HG02798 (cell line): ENCODE measurements around the gene SLC38A7.
"Not testable (repeated sequence)": the region's sequence is repeated elsewhere in the genome, so short reads cannot be mapped to it uniquely, and the experiment has no call there.

Experiments
- ATAC-seq: cut with Tn5 transposase; IDR thresholded peaks from one replicate; pipeline ENCODE4 v1.9.1; 2021; ENCODE audit warnings: mild to moderate bottlenecking; ENCODE audit not compliant: unreplicated experiment, poor library complexity

SLC38A7 gene

GRCh38 chr16:58638148-58639036 lies 46.2 kb downstream of the SLC38A7 start:
- ATAC-seq: no peak

- ATAC-seq: not testable (repeated sequence)
Observed at GRCh38 chr16:58637021-58637420, 47.5 kb downstream of the SLC38A7 start.

GRCh38 chr16:58636466-58636865 lies 48.1 kb downstream of the SLC38A7 start:
- ATAC-seq: no peak

- no peak for ATAC-seq
Observed at GRCh38 chr16:58635502-58635901, 49.1 kb downstream of the SLC38A7 start.

GRCh38 chr16:58634265-58634802 lies 50.2 kb downstream of the SLC38A7 start:
- no peak for ATAC-seq

- peak; percentile 90 for ATAC-seq
Observed at GRCh38 chr16:58629733-58630640, 54.6 kb downstream of the SLC38A7 start, which contains the start of gene CNOT1. Gene CNOT1, minus strand, starts transcription at chr16:58629826. Its CDS starts 30,489 bp downstream, at chr16:58599337.

GRCh38 chr16:58628845-58629732 lies 55.5 kb downstream of the SLC38A7 start:
- ATAC-seq: no peak

- ATAC-seq: no peak
Observed at GRCh38 chr16:58624209-58624608, 60.4 kb downstream of the SLC38A7 start.

GRCh38 chr16:58620396-58620795 lies 64.2 kb downstream of the SLC38A7 start:
- no peak for ATAC-seq

- no peak for ATAC-seq
Observed at GRCh38 chr16:58615280-58615679, 69.3 kb downstream of the SLC38A7 start.
